CD4-positive, alpha-beta T cell treated with Interferon alpha-2 for 1 hour (primary cell): ENCODE measurements around the gene TCP1.
"Not testable (repeated sequence)": the region's sequence is repeated elsewhere in the genome, so short reads cannot be mapped to it uniquely, and the experiment has no call there.

Source experiments
- DNase-seq, 2 donors: peaks; one replicate each; pipeline ENCODE4 v3.0.0-alpha.2; 2020 to 2022

The TCP1 gene

GRCh38 chr6:159769470-159769869, 19.9 kb downstream of the TCP1 start:
- no peak for DNase-seq

GRCh38 chr6:159766906-159767305, 22.5 kb downstream of the TCP1 start:
- DNase-seq: no peak

- DNase-seq: peak; percentile 14 to 64
These were observed 26.6 kb downstream of the TCP1 start for GRCh38 chr6:159762681-159763293.

GRCh38 chr6:159761873-159762680, 27.3 kb downstream of the TCP1 start, which contains the start of gene ACAT2:
ACAT2 (plus strand) TSS chr6:159762045; CDS start chr6:159762088, 43 bp downstream.
- peak; percentile 93 to 95 for DNase-seq

GRCh38 chr6:159761129-159761872, 28.1 kb downstream of the TCP1 start:
- no peak for DNase-seq

GRCh38 chr6:159760602-159761057, 28.8 kb downstream of the TCP1 start:
- no peak for DNase-seq

- DNase-seq: no peak
These were observed 29.8 kb downstream of the TCP1 start for GRCh38 chr6:159759645-159760044.

- DNase-seq: no peak
These were observed 31.1 kb downstream of the TCP1 start for GRCh38 chr6:159758031-159759001.

- no peak for DNase-seq
These were observed 32.9 kb downstream of the TCP1 start for GRCh38 chr6:159756508-159756907.

GRCh38 chr6:159754959-159755914, 34.2 kb downstream of the TCP1 start:
- DNase-seq: no peak

- DNase-seq: no peak
These were observed 35.0 kb downstream of the TCP1 start for GRCh38 chr6:159754401-159754800.

GRCh38 chr6:159753081-159753872, 36.1 kb downstream of the TCP1 start:
- DNase-seq: no peak

GRCh38 chr6:159751448-159751847, 38.0 kb downstream of the TCP1 start:
- no peak for DNase-seq

- not testable (repeated sequence) for DNase-seq
These were observed 41.3 kb downstream of the TCP1 start for GRCh38 chr6:159748127-159748526.

- DNase-seq: no peak
These were observed 42.6 kb downstream of the TCP1 start for GRCh38 chr6:159746759-159747158.

- DNase-seq: no peak
These were observed 44.3 kb downstream of the TCP1 start for GRCh38 chr6:159745081-159745480.

- no peak for DNase-seq
These were observed 47.2 kb downstream of the TCP1 start for GRCh38 chr6:159742165-159742564.

GRCh38 chr6:159739341-159739740, 50.1 kb downstream of the TCP1 start:
- DNase-seq: no peak

- no peak for DNase-seq
These were observed 52.5 kb downstream of the TCP1 start for GRCh38 chr6:159736908-159737307.

GRCh38 chr6:159733395-159733794, 56.0 kb downstream of the TCP1 start:
- not testable (repeated sequence) for DNase-seq
